NCI-H1930 (cell line): ENCODE data around the gene WDR31.
"Not testable (repeated sequence)": the region's sequence is repeated elsewhere in the genome, so short reads cannot be mapped to it uniquely, and the experiment has no call there.

Experiments used
- DNase-seq, 2 experiments: peaks; one replicate each; lab custom pipeline; 2025; lab: John Stamatoyannopoulos, UW

Gene WDR31

GRCh38 chr9:113368982-113369854 lies 29.1 kb upstream of the WDR31 start:
- no peak for DNase-seq

DNA sequence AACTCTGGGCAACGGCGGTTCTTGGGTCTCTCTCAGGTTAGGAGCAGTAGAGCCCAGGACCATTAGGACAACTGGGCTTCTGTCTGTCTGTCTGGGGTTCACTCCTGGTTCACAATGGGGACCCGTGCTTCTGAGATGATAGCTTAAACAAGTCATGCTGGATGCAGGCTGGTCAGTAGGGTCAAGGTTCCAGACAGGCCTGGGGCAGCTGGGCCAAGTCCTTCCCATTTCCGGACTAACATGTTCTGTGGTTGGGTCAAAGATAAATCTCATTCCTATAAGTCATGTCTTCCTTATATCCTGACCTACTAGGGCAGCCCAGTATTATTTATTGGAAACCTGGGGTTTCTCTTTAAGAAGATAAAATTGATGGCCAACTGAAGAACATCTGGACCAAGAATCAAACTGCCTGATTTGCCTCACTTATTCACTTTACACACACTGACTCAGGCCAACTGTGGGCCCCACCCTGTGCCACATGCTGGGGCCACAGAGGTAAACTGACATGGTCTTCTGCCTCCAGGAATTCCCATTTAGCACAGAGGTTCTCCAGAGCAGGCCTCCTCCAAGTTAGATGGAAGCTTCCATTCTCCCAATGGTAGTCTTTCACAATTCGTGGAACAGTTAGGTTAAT lies 28.4 kb upstream of the WDR31 start:
- DNase-seq = no peak

GRCh38 chr9:113365652-113366051 lies 25.6 kb upstream of the WDR31 start:
- not testable (repeated sequence) for DNase-seq

GRCh38 chr9:113364951-113365350 lies 24.9 kb upstream of the WDR31 start:
- no peak for DNase-seq

DNA sequence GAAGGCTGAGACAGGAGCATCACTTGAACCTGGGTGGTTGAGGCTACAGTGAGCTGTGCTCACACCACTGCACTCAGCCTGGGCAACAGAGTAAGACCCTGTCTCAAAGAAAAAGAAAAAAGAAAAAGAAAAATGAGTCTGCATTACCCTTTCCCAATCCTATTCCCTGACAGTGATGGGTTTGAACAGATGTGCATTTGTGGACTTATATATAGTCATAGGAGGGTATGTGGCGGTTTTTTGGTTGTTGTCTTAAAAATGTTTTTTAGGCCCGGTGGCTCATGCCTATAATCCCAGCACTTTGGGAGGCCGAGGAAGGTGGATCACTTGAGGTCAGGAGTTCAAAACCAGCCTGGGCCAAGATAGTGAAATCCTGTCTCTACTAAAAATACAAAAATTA lies 23.3 kb upstream of the WDR31 start:
- no peak for DNase-seq

- no peak for DNase-seq
Observed at GRCh38 chr9:113361304-113362018, 21.4 kb upstream of the WDR31 start.

DNA sequence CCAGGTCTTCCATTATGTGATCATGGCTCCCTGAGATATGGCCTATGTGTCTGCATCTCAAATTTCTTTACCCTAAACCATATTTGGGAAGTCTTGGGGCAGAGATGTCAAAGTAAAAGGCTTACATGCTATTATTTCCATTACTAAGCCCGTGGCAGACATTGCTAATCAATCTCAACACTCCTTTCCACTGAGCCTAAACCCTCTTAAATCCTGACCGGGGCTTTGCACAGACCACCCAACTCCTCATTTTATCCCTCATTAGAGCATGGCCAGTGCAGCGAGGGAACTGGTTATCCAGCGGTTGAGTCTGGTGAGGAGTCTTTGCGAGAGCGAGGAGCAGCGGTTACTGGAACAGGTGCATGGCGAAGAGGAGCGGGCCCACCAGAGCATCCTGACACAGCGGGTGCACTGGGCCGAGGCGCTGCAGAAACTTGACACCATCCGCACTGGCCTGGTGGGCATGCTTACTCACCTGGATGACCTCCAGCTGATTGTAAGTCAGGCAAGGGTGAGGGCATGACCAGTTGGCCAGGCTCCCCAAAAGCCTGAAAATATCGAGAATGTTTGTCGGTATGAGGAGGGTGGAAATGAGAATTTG lies 20.3 kb upstream of the WDR31 start:
- DNase-seq = no peak

GRCh38 chr9:113359385-113359784 lies 19.3 kb upstream of the WDR31 start:
- no peak for DNase-seq

GRCh38 chr9:113356686-113357292 lies 16.7 kb upstream of the WDR31 start:
- no peak for DNase-seq

GRCh38 chr9:113355040-113355596 lies 15.0 kb upstream of the WDR31 start:
- no peak for DNase-seq

DNA sequence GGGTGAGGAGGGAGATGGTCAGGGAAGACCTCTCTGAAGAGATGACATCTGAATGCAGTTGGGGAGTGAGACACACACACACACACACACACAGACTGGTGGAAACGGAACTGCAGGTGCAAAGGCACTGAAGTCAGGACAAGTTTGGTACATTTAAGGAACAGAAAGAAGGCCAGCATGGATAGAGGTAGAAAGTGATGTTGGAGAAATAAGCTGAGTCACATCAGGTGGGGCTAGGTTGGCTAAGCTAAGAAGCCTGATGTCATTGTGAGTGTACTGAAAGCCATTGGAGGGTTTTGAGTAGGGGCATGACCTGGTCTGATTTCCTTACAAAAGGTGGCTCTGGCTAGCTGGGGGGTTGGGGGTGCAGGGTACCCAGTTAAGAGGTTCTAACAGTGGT lies 12.3 kb upstream of the WDR31 start:
- DNase-seq = no peak

DNA sequence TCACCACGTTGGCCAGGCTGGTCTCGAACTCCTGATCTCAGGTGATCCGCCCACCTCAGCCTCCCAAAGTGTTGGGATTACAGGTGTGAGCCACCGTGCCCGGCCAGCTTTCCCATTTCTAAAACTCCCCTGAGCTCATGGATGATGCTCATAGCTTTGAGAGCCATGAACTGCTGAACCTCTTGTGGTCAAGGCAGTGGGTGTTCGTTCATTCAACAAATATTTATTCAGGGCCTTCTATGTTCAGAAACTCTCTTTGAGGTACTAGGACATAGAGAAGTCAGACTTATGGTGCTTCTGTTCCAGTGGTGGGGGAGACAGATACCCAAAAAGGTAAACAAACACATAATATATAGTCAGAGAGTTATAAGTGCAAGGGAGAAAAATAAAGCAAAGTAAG lies 11.9 kb upstream of the WDR31 start:
- DNase-seq = no peak

DNA sequence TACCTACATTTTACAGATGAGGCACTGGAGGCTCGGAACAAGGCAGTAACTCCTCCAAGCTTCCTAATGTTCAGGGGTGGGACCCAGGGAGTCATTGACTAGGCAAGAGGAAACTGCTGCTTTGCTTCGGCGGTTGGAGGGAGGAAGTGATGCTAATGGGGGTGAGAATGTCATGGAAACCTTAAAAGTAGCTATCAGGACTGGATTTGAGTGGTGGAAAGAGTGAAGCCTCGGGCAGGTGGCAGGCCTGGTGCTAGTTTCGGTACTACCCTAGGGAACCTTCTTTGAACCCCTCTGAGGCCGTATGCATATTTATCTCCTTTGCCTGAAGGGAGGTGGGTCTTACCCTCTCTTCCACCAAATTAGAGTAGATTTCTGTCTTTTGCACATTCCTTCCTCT lies 10.9 kb upstream of the WDR31 start:
- DNase-seq = no peak

GRCh38 chr9:113350107-113350661 lies 10.1 kb upstream of the WDR31 start:
- no peak for DNase-seq

DNA sequence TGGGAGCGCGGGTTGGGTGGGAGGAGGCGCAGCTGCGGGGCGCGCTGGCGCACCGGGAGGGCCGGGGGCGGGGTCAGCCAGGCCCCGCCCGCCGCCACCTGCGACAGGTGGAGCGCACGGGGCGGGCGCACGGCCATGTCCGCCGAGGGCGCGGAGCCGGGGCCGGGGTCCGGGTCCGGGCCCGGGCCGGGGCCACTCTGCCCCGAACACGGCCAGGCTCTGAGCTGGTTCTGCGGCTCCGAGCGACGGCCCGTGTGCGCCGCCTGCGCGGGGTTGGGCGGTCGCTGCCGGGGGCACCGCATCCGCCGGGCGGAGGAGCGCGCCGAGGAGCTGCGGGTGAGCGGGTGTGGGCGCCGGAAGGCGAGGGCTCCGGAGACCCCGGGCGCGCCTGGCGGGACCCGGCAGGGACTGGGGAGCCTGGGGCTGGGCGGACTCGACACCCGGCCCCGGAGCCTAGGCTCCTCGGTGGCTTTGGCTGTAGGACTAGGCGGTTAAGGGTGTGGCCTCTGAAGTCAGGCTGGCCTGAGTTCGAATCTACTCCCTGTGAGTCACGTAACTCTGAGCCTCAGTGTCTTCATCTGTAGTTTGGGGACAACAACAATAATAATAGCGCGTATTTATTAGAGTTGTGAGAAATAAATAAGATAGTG lies 9.5 kb upstream of the WDR31 start, which contains the start of gene BSPRY:
Gene BSPRY, plus strand, starts transcription at position 97 of the 650 bp plus-strand sequence. Its CDS starts 39 bp downstream, at position 136.
- DNase-seq = peak in 1 of 2 experiments; percentile 31

DNA sequence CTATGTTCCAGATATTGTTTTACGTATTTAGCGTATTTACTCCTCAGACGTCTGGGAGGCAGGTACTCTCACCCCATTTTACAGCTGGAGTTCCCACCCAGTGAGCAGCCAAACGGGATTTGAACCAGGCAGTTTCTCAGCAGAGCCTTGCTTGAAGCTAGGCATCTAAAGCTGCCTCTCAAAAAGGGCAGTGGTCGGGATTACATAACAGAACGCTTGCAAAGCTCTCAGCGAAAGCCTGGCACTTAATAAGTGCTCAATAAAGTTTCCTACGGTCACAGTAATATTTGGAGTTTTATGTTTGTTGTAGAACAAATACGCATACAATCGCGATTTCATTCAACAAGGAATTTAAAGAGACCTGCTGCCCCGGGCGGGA lies 9.0 kb upstream of the WDR31 start:
- no peak for DNase-seq

DNA sequence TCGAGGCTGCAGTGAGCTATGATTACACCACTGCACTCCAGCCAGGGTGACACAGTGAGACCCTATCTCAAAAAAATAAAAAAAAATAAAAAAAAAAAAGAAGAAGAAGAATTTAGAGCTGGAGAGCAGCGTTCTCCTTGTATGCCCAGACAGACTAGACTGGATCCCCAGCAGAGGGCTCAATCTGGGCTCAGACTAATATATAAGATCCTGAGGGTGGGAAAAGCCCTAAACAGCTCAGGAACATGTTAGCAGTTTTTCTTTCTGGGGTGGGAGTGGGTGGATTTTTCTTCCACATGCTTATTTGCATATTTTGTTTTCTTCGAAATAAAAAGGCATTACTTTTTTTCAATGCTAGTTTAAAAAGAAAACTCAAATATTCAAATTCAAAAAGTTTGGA lies 8.4 kb upstream of the WDR31 start:
- DNase-seq = no peak

DNA sequence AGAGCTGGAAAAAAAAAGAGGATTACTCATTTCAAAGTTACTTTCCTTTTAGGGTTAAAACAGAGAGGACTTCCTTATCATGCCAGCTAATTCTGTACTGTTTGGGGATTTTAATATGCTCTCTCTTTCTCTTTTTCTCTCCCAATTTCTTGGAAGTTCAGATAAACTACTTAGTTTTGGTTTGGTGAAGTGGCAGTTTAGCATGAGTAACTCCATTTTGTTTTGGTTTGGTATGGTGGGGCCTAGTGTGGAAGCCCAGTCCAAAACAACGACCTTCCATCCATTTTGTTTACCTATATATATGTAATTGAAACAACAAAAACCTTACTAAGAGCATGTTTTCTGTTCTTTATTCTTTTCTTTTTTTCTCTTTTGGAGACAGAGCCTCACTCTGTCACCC lies 5.6 kb upstream of the WDR31 start:
- DNase-seq = no peak

GRCh38 chr9:113345190-113345589 lies 5.1 kb upstream of the WDR31 start:
- no peak for DNase-seq

GRCh38 chr9:113343732-113344231 lies 3.7 kb upstream of the WDR31 start:
- DNase-seq = no peak
